GM18868 (cell line): ENCODE measurements around the gene CNTN1.

Experiments used
- ATAC-seq: cut with Tn5 transposase; IDR thresholded peaks from one replicate; pipeline ENCODE4 v1.9.1; 2021; ENCODE audit warnings: mild to moderate bottlenecking, moderate library complexity; ENCODE audit not compliant: unreplicated experiment

Gene CNTN1

DNA sequence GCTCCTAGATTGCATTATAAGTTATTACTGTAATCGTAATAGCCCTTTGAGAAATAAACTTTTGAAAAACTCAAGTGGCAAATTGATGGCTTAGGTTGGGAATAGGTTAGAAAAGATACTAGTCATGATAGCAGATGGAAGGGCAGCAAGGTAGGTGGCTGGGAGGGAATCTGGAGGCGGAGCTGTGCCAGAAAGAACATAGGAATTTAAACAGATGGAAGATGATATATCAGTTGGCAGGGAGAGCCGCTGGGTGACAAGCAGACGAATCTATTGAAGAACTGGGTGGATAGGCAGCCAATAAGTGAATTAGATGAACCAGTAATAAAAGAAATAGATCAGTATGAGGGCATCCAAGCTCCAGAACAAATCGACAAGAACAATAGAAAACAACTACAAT, 142.1 kb downstream of the CNTN1 start:
- no peak for ATAC-seq

DNA sequence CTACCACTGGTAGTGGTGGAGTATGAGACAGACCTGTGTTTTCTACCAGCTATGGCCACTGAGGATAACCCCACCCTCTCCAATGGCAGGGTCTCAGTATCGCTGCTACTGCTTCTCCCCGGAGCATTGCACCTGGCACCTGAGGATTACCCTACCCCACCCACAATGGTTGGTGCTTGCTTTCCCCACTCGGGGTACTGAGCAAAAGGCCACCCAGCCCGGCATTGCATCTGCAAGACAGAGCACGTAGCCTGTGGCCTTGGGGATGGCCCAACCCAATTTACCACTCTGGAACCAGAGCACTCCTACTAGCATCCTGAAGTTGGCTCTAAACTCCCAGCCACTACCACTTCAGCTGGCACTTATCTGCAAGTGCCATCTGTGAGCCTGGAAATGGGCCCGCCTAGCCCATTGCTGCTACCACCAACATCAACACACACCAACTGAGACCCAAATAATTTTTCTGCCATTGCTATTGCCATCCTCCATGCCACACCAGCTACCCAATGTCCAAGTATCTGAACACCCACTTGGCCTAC, 145.7 kb downstream of the CNTN1 start:
- no peak for ATAC-seq

- ATAC-seq, result no peak
Observed at GRCh38 chr12:40843495-40843894, 151.3 kb downstream of the CNTN1 start.

GRCh38 chr12:40853221-40853620, 161.0 kb downstream of the CNTN1 start:
- no peak for ATAC-seq

DNA sequence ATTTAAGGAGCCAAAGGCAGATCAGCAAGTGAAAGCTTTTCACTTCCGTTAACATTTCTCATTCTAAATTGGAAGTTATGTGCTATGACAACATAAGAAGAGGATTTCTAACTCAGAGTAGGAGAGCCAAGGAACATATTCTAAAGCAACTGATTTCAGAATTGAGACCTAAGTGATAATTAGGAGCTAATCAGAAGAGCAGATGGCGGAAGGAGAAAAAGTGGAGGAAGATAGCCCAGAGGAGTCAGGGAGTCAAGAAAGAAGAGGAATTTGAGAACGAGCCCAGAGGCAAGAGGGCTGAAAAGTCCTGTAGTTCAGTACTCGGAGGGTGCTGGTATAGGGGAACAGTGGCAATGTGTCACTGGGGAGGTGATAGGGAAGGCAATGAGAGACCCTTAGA, 162.4 kb downstream of the CNTN1 start:
- no peak for ATAC-seq

DNA sequence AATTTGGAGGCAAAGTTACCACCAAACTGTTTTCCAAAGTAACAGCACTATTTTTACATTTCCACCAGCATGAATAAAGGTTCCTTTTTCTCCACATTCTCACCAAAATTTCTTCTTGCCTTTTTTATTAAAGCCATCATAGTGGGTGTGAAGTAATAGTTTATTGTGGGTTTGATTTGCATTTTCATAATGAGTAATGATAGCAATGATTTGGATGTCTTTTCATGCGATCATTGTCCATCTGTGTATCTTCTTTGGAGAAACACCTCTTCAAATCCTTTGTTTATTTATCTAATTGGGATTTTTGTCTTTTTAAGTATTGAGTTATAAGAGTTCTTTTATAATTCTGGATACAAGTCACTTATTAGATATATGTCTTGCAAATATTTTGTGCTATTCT, 172.7 kb downstream of the CNTN1 start:
- no peak for ATAC-seq

- ATAC-seq, result no peak
Observed at GRCh38 chr12:40870981-40871380, 178.7 kb downstream of the CNTN1 start.

DNA sequence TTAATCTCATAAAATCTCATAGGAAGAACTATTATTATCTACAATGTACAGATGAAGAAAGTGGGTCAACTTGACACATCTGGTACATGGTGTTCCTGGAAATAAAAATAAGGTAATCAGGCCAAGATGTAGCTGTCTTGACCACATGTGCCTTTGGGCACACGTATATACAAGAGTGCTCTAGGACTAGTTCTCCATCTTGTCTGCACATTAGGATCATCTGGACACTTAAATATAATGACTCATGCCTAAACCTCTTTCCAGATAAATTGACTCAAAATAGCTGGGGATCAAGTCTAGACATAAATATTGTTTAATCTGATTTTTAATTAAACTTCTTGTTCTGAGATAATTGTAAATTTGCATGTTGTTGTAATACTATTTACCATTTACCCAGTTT, 182.6 kb downstream of the CNTN1 start:
- ATAC-seq, result no peak

DNA sequence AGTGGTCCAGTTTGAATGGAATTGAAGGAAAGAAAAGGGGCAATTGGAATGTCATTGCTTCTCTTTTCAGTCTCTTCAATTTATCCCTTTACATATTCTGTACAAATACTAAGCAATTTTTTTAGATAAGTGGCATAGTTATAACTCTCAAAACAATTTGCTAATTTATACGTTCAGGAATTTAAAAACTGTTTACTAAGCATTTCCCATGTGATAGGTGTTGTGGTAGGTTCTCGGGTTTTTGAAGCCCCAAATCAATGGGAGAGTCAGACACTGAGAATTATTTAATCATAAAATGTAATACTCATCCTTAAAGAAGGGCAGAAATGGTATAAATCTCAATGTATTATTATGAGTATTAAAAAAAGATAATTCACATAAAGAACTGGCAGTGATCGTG, 197.1 kb downstream of the CNTN1 start:
- ATAC-seq, result no peak

DNA sequence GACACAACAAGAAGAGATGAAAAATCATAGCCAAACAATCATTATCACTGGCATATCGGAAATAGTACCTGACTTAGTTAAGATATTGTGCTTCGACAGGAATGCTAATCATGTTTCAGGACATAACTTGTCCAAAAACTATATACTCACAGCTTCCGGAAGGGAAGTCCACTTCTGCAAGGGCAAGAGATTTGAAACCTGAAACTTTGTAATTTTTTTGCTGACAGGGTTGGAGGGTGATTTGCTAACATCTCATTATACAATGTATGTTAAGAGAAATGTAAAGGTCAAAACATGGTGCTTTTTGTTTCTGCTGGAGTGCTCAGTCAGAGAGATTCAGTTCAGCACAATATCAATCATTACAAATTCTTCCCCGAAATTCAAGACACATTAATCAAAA, 200.3 kb downstream of the CNTN1 start:
- no peak for ATAC-seq

- no peak for ATAC-seq
Observed at GRCh38 chr12:40898505-40898904, 206.3 kb downstream of the CNTN1 start.

GRCh38 chr12:40903040-40903439, 210.8 kb downstream of the CNTN1 start:
- no peak for ATAC-seq

DNA sequence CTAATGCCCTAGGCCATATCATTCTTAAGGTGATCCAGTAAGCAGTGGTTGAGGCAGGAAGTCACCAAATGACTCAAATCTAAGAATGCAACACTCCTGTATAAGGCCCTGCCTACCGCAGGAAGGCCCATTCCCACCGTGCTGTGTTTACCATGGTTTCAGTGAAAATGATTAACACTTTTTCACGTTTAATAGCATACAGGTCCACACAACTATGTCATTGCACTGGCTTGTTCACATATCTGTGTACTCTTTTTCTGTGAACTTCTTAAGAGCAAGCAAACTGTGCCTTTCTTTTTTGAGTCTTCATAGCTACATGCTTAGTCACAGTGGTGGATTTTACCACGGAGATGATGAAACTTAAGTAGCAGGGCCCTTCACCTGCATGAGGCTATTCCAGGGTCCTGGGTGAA, 214.9 kb downstream of the CNTN1 start:
- ATAC-seq, result peak; percentile 95

DNA sequence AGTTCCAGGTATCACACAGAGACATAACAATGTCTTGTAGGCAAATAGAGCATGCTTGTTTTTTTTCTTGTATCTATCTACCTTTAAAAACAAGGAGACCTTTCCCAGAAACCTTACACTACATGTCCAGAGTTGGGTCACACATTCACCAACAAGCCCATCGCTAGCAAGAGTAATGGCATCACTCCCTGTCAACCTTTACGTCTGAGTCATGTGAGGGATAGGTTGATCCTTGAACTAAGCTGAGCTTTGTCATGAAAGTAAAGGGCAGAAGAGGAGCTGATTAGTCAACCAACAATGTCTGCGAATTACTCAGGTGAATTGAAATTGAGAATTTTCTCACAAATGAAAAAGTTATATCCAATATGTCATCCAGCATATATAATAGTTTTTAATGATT, 219.4 kb downstream of the CNTN1 start:
- no peak for ATAC-seq

GRCh38 chr12:40915172-40915571, 222.9 kb downstream of the CNTN1 start:
- ATAC-seq, result no peak

DNA sequence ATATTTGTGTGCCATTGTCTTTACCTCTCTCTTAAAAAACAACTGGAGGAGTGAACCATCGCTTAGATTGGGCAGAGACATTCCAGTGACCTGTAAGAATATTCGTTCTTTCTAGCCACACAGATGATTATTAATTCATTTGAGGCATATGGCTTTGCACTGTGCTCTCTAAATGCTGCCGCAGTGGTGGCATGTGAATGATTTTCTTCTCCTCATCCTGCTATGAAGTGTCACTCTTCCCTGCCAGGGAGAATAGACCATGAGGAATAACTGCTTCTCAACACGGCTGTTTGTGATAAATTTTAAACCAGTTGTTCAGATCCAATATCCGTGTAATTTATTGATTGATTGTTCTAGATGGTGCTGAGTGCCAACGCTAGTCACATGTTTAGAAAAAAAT, 225.3 kb downstream of the CNTN1 start:
- ATAC-seq, result no peak

GRCh38 chr12:40921563-40922163, 229.4 kb downstream of the CNTN1 start:
- ATAC-seq, result peak; percentile 52

DNA sequence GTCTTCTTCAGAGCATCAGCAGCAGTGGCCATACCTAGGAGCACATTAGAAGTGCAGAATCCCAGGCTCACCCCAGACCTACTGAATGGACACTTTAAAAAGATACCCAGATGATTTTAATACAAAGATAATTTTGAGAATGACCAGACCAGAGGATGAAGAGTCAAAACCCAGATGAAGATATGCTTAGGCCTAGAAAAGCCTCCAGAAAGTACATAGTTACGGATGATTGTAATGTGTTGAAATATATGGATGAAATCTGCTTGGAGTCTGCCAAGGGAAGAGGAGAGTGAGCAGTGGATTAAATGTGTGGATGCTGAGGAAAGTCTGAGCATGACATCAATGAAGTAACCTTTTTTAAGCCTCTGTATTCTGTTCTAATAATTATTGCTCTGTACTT, 245.7 kb downstream of the CNTN1 start:
- no peak for ATAC-seq

GRCh38 chr12:40942326-40942725, 250.1 kb downstream of the CNTN1 start:
- no peak for ATAC-seq

GRCh38 chr12:40945772-40946171, 253.5 kb downstream of the CNTN1 start:
- ATAC-seq, result no peak

- no peak for ATAC-seq
Observed at GRCh38 chr12:40946612-40947194, 254.5 kb downstream of the CNTN1 start.

- no peak for ATAC-seq
Observed at GRCh38 chr12:40947797-40948196, 255.6 kb downstream of the CNTN1 start.

- ATAC-seq, result no peak
Observed at GRCh38 chr12:40953076-40953475, 260.8 kb downstream of the CNTN1 start.
